Keratinocyte (primary cell): ENCODE data around the gene PGC. TPM values are rescaled to one million over a fixed set of nuclear protein-coding genes. Genes with fewer than 3 reads are reported as not detected.
A peak's percentile ranks its signal among the peaks of the same experiment; 100 is the strongest.

ENCODE experiments used
- DNase-seq: peaks from one replicate; pipeline ENCODE4 v3.0.0-alpha.2; 2011; ENCODE audit warnings: low read depth, missing footprints, low spot score
- FAIRE-seq: peaks from 2 replicates; lab custom pipeline; 2011; peaks lifted over from hg19 to GRCh38; lab: Jason Lieb, UNC
- H2AFZ ChIP-seq: 2 replicates; pipeline ENCODE4 v1.6.0; 2012; ENCODE audit warnings: low read length, control low read depth, inconsistent platforms; ENCODE audit not compliant: control insufficient read depth
- H3K27ac ChIP-seq: 2 replicates; pipeline ENCODE4 v1.5.1; 2011; ENCODE audit warnings: low read length; ENCODE audit not compliant: control insufficient read depth, insufficient read depth
- H3K27me3 ChIP-seq: 3 replicates; pipeline ENCODE4 v1.6.0; 2011; ENCODE audit warnings: low read length; ENCODE audit not compliant: control insufficient read depth, insufficient read depth; ENCODE audit errors: extremely low read depth
- H3K36me3 ChIP-seq, 2 experiments: 2 replicates in 1 of 2; 3 replicates in 1 of 2; pipeline ENCODE4 v1.5.1; 2011; ENCODE audit warnings: low read length in 2 of 2, mild to moderate bottlenecking in 1 of 2; ENCODE audit not compliant: control insufficient read depth in 2 of 2, insufficient read depth in 2 of 2; ENCODE audit errors: extremely low read depth in 1 of 2
- H3K4me1 ChIP-seq: 3 replicates; pipeline ENCODE4 v1.5.1; 2011; ENCODE audit warnings: low read length; ENCODE audit not compliant: control insufficient read depth, insufficient read depth; ENCODE audit errors: extremely low read depth
- H3K4me2 ChIP-seq: 3 replicates; pipeline ENCODE4 v1.6.0; 2011; ENCODE audit warnings: low read depth, low read length; ENCODE audit not compliant: control insufficient read depth, insufficient read depth; ENCODE audit errors: extremely low read depth
- H3K4me3 ChIP-seq, 3 experiments: fragments of 200-600 bp in 1 of 3; sonication (generic) in 1 of 3; 2 replicates in 2 of 3; 3 replicates in 1 of 3; pipeline ENCODE4 v1.5.1; 2011 to 2016; ENCODE audit warnings: low read length in 3 of 3, mild to moderate bottlenecking in 3 of 3, control low read depth in 2 of 3, inconsistent platforms in 1 of 3, low read depth in 1 of 3, mixed read lengths in 1 of 3, mixed run types in 1 of 3, moderate library complexity in 1 of 3; ENCODE audit not compliant: control insufficient read depth in 2 of 3, insufficient read depth in 2 of 3; ENCODE audit errors: extremely low read depth in 1 of 3
- H3K79me2 ChIP-seq: 2 replicates; pipeline ENCODE4 v1.6.0; 2012; ENCODE audit warnings: low read length; ENCODE audit not compliant: control insufficient read depth, insufficient read depth
- H3K9ac ChIP-seq: 3 replicates; pipeline ENCODE4 v1.6.0; 2011; ENCODE audit warnings: low read length; ENCODE audit not compliant: control insufficient read depth, insufficient read depth; ENCODE audit errors: extremely low read depth
- H3K9me1 ChIP-seq: 3 replicates; pipeline ENCODE4 v1.6.0; 2011; ENCODE audit warnings: low read length; ENCODE audit not compliant: control insufficient read depth, insufficient read depth; ENCODE audit errors: extremely low read depth
- H3K9me3 ChIP-seq: 2 replicates; pipeline ENCODE4 v1.5.1; 2012; ENCODE audit warnings: low read depth, low read length; ENCODE audit not compliant: control insufficient read depth
- H4K20me1 ChIP-seq: 3 replicates; pipeline ENCODE4 v1.6.0; 2011; ENCODE audit warnings: low read length; ENCODE audit not compliant: control insufficient read depth, insufficient read depth; ENCODE audit errors: extremely low read depth
- CTCF ChIP-seq, 3 experiments: IDR thresholded peaks in 1 of 3; conservative IDR thresholded peaks in 1 of 3; optimal IDR thresholded peaks in 1 of 3; 2 replicates in 2 of 3; 3 replicates in 1 of 3; pipeline versions ENCODE3 to v1.5.1; 2011; ENCODE audit warnings: low read length in 3 of 3, mild to moderate bottlenecking in 3 of 3, moderate library complexity in 2 of 3, control low read depth in 1 of 3, inconsistent platforms in 1 of 3; ENCODE audit not compliant: insufficient read depth in 2 of 3; ENCODE audit errors: extremely low read depth in 1 of 3
- EZH2 ChIP-seq: IDR thresholded peaks from one replicate; pipeline ENCODE4 v1.6.1; 2012; ENCODE audit warnings: inconsistent platforms, mild to moderate bottlenecking, low read length, moderate library complexity
- dilution Hi-C: fragments of 300-500 bp; cut with MboI; formaldehyde crosslinking; loops from one replicate; pipeline ENCODE4 v1.7.0; 2020; ENCODE audit warnings: low sequenced_read_pairs; ENCODE audit not compliant: extremely low pct_ligation_motif_present
- polyA plus RNA-seq, 5 experiments: library from polyadenylated mRNA; depleted of rRNA in 3 of 5; stranded (reverse) in 3 of 5; stranded (forward) in 1 of 5; unstranded in 1 of 5; fragments of >200 nt; gene quantifications; 1 replicate in 1 of 5; 2 replicates in 3 of 5; 3 replicates in 1 of 5; pipeline versions ENCODE4 v1.2.1 to v1.2.3, GENCODE V29; 2011 to 2012; ENCODE audit warnings: missing spikeins in 2 of 5, low read depth in 1 of 5, low replicate concordance in 1 of 5

Gene PGC
- polyA plus RNA-seq, 1 donor (not counting 4 experiments of a cell fraction or from before 2014, with no cell fraction given): not detected

GRCh38 chr6:41717392-41717736, 29.8 kb downstream of the PGC start:
- Histone ChIP-seq H4K20me1 (no peaks in the 10 kb centered on the region), H3K27ac (no peak overlapping the region), H3K9me1 (no peaks in the 10 kb centered on the region), H3K79me2 (no peaks in the 10 kb centered on the region), H3K9ac (no peak overlapping the region), H3K4me3 (no peak overlapping the region), H3K27me3 (no peaks in the 10 kb centered on the region), H3K36me3 (no peaks in the 10 kb centered on the region), H3K4me2 (peak overlapping the region; percentile 7), H3K4me1 (peaks cover 47% of the 10 kb centered on the region), H2AFZ (no peak overlapping the region), H3K9me3 (no peaks in the 10 kb centered on the region)
- DNase-seq (no peak), FAIRE-seq (no peak)
- dilution Hi-C loops: no loop called here
- TF ChIP-seq CTCF (optimal IDR thresholded peaks at IDR 0.05 in 1 of 3, IDR thresholded peaks at IDR 0.05 in 1 of 3, conservative IDR thresholded peaks at IDR 0.05 in 1 of 3; ENCODE audit: extremely low read depth in 1 of 3, insufficient read depth in 2 of 3, low read length in 3 of 3): no peak
- TF ChIP-seq EZH2: no peak

GRCh38 chr6:41716516-41717391, 30.4 kb downstream of the PGC start:
- TF ChIP-seq CTCF (optimal IDR thresholded peaks at IDR 0.05 in 1 of 3, IDR thresholded peaks at IDR 0.05 in 1 of 3, conservative IDR thresholded peaks at IDR 0.05 in 1 of 3; ENCODE audit: extremely low read depth in 1 of 3, insufficient read depth in 2 of 3, low read length in 3 of 3) (no peak), EZH2 (no peak)
- H2AFZ ChIP-seq: no peak overlapping the region
- no peaks in the 10 kb centered on the region for H3K79me2 ChIP-seq
- H3K9ac ChIP-seq: no peak overlapping the region
- no peak overlapping the region for H3K4me3 ChIP-seq
- no peaks in the 10 kb centered on the region for H3K36me3 ChIP-seq
- no peak overlapping the region for H3K27ac ChIP-seq
- no peaks in the 10 kb centered on the region for H4K20me1 ChIP-seq
- no peak overlapping the region for H3K4me2 ChIP-seq
- H3K9me3 ChIP-seq: no peaks in the 10 kb centered on the region
- H3K27me3 ChIP-seq: no peaks in the 10 kb centered on the region
- no peak for DNase-seq
- no peaks in the 10 kb centered on the region for H3K9me1 ChIP-seq
- dilution Hi-C loops: no loop called here
- H3K4me1 ChIP-seq: peaks cover 46% of the 10 kb centered on the region
- no peak for FAIRE-seq
